Hematopoietic multipotent progenitor cell (in vitro differentiated cells): ENCODE results near the gene FAF1. TPM values are rescaled to one million over a fixed set of nuclear protein-coding genes. Genes with fewer than 3 reads are reported as not detected.
A peak's percentile ranks its signal among the peaks of the same experiment; 100 is the strongest.

ENCODE experiments used
- DNase-seq, 3 donors: peaks; one replicate each; pipeline ENCODE4 v3.0.0-alpha.2; 2011 to 2015; ENCODE audit warnings: low read depth in 2 of 3, low spot score in 2 of 3
- total RNA-seq: library from RNA; depleted of rRNA; stranded (reverse); fragments of >200 nt; gene quantifications from one replicate; pipeline ENCODE4 v1.2.3, GENCODE V29; 2012

The FAF1 gene
- total RNA-seq, 1 donor: 14.0 TPM

GRCh38 chr1:50462964-50463363 lies 497.1 kb downstream of the FAF1 start:
- no peak for DNase-seq

- DNase-seq: peak in 2 of 3 donors; percentile 11 to 54
These were observed 501.6 kb downstream of the FAF1 start for GRCh38 chr1:50458507-50458906.

GRCh38 chr1:50454911-50455310 lies 505.2 kb downstream of the FAF1 start:
- DNase-seq: no peak

- no peak for DNase-seq
These were observed 506.8 kb downstream of the FAF1 start for GRCh38 chr1:50453266-50453665.

DNA sequence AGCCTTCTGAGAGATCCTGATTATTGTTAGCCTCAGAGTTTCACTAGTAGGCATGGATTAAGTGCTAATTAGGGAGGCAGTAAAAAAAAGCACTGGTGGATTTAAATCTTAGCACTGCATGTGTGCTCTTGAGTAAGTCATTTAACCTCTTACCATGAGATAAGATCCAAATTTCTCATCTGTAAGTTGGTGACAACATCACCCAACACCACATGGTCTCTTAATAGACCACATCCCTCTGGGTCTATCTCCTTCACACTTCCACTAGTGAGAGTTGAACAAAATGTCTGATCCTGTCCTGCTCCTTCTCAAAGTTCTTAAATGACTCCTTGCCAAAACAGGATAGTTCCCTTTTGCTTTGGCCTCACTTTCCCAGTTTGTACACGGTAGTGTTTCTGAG lies 507.4 kb downstream of the FAF1 start:
- DNase-seq: no peak

- no peak for DNase-seq
These were observed 509.0 kb downstream of the FAF1 start for GRCh38 chr1:50450861-50451653.

DNA sequence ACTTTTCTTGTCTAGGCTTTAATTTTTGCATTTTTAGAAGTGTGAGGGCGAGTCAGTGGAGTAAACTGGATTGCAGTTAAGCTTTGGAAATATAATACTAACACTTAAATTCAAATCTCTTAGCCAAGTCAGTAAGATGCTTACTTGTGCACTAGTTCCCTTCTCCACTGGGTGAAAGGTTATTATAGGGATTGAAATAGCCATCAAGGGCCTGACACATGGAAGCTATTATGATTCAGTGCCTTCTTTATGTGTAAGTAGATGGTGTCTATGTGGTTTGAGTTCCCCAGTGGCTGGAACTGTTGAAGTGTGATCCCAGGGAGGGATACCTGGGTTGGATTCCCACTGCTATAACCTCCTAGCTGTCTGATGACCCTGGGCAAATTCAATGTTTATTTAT lies 512.1 kb downstream of the FAF1 start:
- DNase-seq: no peak

DNA sequence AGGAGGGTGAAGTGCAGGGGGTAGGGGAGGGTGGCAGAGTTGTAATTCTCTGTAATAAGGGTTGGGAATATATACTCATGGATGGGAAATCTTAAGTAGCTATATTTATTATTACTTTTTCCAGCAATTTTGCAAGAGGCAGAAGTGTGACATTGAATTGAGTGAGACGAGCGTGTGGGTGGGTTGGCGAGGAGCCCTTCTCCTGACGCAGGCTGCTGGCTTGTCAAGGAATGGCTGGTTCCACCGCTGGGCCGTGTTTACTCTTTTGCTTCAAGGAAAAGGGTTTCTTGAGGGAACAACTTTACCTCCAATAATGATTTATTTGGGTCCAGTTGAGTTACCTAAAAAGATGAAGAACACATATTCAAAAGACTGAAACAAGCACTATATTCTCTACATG lies 518.9 kb downstream of the FAF1 start:
- no peak for DNase-seq

DNA sequence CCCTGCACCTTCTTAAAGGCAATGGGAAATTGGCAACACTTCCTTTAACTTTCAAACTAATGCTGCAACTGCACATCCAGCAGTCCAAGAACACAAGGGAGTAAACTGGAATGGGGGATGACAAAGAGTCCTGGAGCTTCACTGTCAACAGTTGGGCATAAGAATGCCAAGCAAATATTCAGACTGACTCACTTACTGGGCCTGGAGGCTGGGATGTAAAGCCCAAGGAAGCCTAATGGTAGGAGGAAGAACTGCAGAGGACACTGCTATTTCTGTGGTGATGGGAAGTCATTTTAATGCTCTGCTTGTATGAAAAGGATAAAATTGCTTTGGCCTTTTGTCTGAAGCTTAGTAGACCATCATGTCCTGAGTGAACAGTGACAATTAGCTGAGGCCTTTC lies 521.1 kb downstream of the FAF1 start:
- DNase-seq: no peak

- no peak for DNase-seq
These were observed 523.6 kb downstream of the FAF1 start for GRCh38 chr1:50436489-50436888.

DNA sequence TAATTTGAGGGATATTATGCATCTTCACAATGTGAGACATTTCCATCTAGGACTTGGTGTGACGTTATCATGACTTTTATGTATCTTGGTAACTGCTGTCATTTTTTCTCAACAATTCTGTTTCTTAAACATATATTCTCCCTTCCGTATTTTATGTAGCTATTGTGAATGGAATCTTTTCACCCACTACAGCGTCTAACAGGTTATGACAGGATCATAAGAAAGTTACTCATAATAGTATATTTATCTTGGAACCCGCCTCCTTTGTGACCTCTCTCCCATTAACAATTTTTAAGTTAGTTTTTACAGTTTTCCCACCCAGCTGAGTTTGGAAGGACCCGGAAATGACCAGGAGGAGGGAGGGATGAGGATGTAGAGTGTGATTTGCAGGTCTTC lies 530.1 kb downstream of the FAF1 start:
- DNase-seq: no peak

GRCh38 chr1:50427818-50428779 lies 532.0 kb downstream of the FAF1 start:
- DNase-seq: peak in 2 of 3 donors; percentile 24 to 33

DNA sequence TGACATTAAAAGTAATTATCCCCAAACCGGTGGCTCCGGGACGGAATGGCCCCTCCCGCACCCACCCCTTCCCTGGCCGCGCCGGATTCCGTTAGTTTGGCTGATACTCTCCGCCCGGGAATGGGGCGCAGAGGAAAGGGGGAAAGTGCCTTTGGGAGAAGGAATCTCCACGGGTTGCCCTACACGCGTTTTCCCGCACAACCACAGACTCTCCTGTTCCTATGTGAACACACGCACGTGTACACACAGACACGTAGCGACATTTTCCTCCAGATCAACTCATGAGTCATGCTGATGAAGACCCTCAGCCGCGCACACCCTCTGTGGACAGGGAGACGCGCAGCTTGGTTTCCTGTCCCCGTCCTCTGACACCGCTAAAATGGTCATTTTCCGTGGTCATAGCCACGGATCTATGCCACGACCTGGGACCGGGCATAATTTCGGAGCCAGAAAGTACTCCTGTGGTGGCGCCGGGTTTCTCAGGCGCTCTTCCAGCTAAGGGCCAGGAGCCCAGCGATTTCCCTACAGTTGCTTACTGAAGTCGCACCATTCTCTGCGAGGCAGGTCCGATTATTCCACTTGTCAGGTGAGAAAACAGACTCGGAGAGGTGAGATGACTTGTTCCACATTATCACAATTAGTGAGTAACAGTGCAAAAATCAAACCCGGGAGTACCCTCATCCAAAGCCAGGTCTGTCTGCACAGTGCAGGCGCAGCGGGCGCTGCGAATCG lies 532.8 kb downstream of the FAF1 start:
- DNase-seq: peak in 2 of 3 donors; percentile 35 to 42

- peak in 2 of 3 donors; percentile 12 to 24 for DNase-seq
These were observed 533.4 kb downstream of the FAF1 start for GRCh38 chr1:50426702-50427085.

- DNase-seq: peak in 2 of 3 donors; percentile 9 to 20
These were observed 533.9 kb downstream of the FAF1 start for GRCh38 chr1:50426108-50426700.

- peak in 2 of 3 donors; percentile 15 to 24 for DNase-seq
These were observed 534.5 kb downstream of the FAF1 start for GRCh38 chr1:50425376-50426107.

GRCh38 chr1:50424884-50425375 lies 535.1 kb downstream of the FAF1 start:
- DNase-seq: peak in 2 of 3 donors; percentile 11 to 21

GRCh38 chr1:50424045-50424883 lies 535.8 kb downstream of the FAF1 start:
- DNase-seq: peak in 2 of 3 donors; percentile 33 to 46

- DNase-seq: peak in 2 of 3 donors; percentile 34 to 38
These were observed 536.4 kb downstream of the FAF1 start for GRCh38 chr1:50423670-50424000.
